ENCODE results near the gene RASEF.

Gene RASEF

GRCh38 chr9:83011611-83012010 is 51.3 kb downstream of the RASEF start:
- no peak overlapping the region for H3K4me3 ChIP-seq (ENCODE audit: control insufficient read depth, low read depth, low read length)
- TF ChIP-seq, protein P1, sequence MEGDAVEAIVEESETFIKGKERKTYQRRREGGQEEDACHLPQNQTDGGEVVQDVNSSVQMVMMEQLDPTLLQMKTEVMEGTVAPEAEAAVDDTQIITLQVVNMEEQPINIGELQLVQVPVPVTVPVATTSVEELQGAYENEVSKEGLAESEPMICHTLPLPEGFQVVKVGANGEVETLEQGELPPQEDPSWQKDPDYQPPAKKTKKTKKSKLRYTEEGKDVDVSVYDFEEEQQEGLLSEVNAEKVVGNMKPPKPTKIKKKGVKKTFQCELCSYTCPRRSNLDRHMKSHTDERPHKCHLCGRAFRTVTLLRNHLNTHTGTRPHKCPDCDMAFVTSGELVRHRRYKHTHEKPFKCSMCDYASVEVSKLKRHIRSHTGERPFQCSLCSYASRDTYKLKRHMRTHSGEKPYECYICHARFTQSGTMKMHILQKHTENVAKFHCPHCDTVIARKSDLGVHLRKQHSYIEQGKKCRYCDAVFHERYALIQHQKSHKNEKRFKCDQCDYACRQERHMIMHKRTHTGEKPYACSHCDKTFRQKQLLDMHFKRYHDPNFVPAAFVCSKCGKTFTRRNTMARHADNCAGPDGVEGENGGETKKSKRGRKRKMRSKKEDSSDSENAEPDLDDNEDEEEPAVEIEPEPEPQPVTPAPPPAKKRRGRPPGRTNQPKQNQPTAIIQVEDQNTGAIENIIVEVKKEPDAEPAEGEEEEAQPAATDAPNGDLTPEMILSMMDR (conservative IDR thresholded peaks at IDR 0.05; ENCODE audit: control insufficient read depth, insufficient read depth, low read depth, low read length), result no peak
- DNase-seq (ENCODE audit: low read depth), result no peak

- peak; percentile 42 for DNase-seq (ENCODE audit: low read depth)
- no peak overlapping the region for H3K4me3 ChIP-seq (ENCODE audit: control insufficient read depth, low read depth, low read length)
- TF ChIP-seq, protein P1 (conservative IDR thresholded peaks at IDR 0.05; ENCODE audit: control insufficient read depth, insufficient read depth, low read depth, low read length), result no peak
Observed at GRCh38 chr9:83007521-83008300, 55.2 kb downstream of the RASEF start.

DNA sequence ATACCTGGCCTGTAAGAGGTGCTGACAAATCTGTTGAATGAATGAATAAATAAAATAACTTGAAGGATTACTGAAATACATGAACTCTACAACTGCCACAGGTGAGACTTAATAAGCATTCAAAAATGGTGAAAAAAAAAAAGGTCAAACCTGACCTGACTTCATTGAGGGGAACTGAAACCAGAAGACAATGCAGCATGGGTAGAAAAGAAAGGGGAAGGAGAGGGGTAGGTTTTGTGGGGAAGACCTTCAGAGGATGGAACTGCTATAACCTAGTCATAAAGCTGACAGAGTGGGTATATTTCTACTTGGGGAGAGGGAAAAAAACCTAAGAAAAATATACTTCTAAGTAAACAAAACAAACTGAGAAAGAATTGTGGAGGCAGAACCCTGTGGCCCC is 56.6 kb downstream of the RASEF start:
- TF ChIP-seq, protein P1 (conservative IDR thresholded peaks at IDR 0.05; ENCODE audit: control insufficient read depth, insufficient read depth, low read depth, low read length), result no peak
- DNase-seq (ENCODE audit: low read depth), result no peak
- H3K4me3 ChIP-seq (ENCODE audit: control insufficient read depth, low read depth, low read length), result no peak overlapping the region

DNA sequence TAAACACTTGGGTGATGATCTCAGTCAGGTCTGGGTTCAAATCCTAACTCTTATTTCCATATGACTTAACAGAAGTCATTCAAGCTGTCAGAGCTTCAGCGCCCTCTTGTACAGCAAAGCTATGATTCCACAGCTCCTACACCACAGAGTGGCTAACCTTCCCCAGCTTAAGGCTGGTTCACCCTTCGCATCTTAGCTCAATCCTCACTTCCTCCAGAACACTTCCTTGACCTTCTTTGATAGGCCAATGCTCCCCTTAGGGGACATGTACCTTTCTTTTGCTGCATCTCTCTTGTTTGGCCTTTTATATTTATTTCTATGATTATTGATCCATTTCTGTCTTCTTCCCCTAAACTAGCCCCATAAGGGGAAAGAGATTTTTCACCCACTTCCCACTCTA is 57.0 kb downstream of the RASEF start:
- TF ChIP-seq, protein P1 (conservative IDR thresholded peaks at IDR 0.05; ENCODE audit: control insufficient read depth, insufficient read depth, low read depth, low read length), result no peak
- H3K4me3 ChIP-seq (ENCODE audit: control insufficient read depth, low read depth, low read length), result no peak overlapping the region
- no peak for DNase-seq (ENCODE audit: low read depth)

- no peak for DNase-seq (ENCODE audit: low read depth)
- H3K4me3 ChIP-seq (ENCODE audit: control insufficient read depth, low read depth, low read length), result no peak overlapping the region
- TF ChIP-seq, protein P1 (conservative IDR thresholded peaks at IDR 0.05; ENCODE audit: control insufficient read depth, insufficient read depth, low read depth, low read length), result no peak
Observed at GRCh38 chr9:83005361-83005760, 57.6 kb downstream of the RASEF start.

DNA sequence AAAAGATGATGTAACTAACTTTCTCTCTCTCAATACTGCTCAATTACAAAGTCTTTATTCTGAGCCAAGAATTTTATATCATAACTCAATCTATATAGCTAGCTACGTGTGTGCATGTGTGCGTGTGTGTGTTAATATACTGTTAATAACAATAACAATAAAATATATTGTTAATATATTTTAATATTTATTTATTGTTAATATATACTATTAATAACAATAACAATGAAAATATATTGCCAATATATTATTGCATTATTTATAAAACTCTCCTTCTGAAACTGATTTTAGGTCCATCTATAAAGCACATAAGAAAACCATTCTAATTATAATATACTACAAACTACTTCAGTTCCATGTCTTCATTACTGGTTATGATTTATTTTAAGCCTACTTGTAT is 60.6 kb downstream of the RASEF start:
- DNase-seq (ENCODE audit: low read depth), result no peak
- no peak overlapping the region for H3K4me3 ChIP-seq (ENCODE audit: control insufficient read depth, low read depth, low read length)
- TF ChIP-seq, protein P1 (conservative IDR thresholded peaks at IDR 0.05; ENCODE audit: control insufficient read depth, insufficient read depth, low read depth, low read length), result no peak

Measured in fibroblast of mammary gland (primary cell).